HepG2 (cell line): ENCODE measurements around the gene FAM124A.

Experiments
- ETV6 ChIP-seq: sonication (generic); formaldehyde crosslinking; conservative IDR thresholded peaks from 2 replicates; pipeline ENCODE4 v1.4.0; 2020; ENCODE audit warnings: missing genetic modification reagents
- NFE2 ChIP-seq: sonication (generic); formaldehyde crosslinking; IDR thresholded peaks from 2 replicates; pipeline ENCODE4 v1.4.0; 2020; ENCODE audit warnings: missing genetic modification reagents
- SALL2 ChIP-seq: sonication (generic); formaldehyde crosslinking; IDR thresholded peaks from 2 replicates; pipeline ENCODE4 v1.8.1; 2023; ENCODE audit warnings: mild to moderate bottlenecking, missing genetic modification reagents, inconsistent platforms
- SP1 ChIP-seq, 2 experiments: fragments of 450-650 bp in 1 of 2; sonication (generic) in 1 of 2; formaldehyde crosslinking in 1 of 2; IDR thresholded peaks; 2 replicates each; pipeline versions ENCODE4 v1.4.0 to v1.6.1; 2016 to 2020; ENCODE audit warnings: missing genetic modification reagents in 1 of 2
- SRSF9 ChIP-seq: fragments of 200-400 bp; formaldehyde crosslinking; IDR thresholded peaks from 2 replicates; pipeline ENCODE4 v1.6.1; 2018; ENCODE audit warnings: borderline replicate concordance, mild to moderate bottlenecking, low read depth, low read length; ENCODE audit not compliant: insufficient read depth, poor library complexity, severe bottlenecking
- TCF7 ChIP-seq: sonication (generic); IDR thresholded peaks from 2 replicates; pipeline ENCODE4 v1.6.1; 2016; ENCODE audit warnings: antibody characterized with exemption, low read depth
- ZNF678 ChIP-seq: sonication (generic); formaldehyde crosslinking; IDR thresholded peaks from 2 replicates; pipeline ENCODE4 v1.4.0; 2020; ENCODE audit warnings: mild to moderate bottlenecking, missing genetic modification reagents
- TF ChIP-seq, protein P1 (sequence below): sonication (generic); formaldehyde crosslinking; IDR thresholded peaks from 2 replicates; pipeline ENCODE4 v1.4.0; 2020; ENCODE audit warnings: missing genetic modification reagents, borderline replicate concordance
- TF ChIP-seq, protein P2 (sequence below): IDR thresholded peaks from 2 replicates; pipeline ENCODE4 v1.6.1; 2018; ENCODE audit warnings: missing genetic modification reagents, mild to moderate bottlenecking, missing compliant biosample characterization
- TF ChIP-seq, protein P3 (sequence below): sonication (generic); formaldehyde crosslinking; IDR thresholded peaks from 2 replicates; pipeline ENCODE4 v1.5.0; 2020; ENCODE audit warnings: mild to moderate bottlenecking, missing genetic modification reagents, moderate library complexity
- TF ChIP-seq, protein P4 (sequence below): sonication (generic); formaldehyde crosslinking; IDR thresholded peaks from 2 replicates; pipeline ENCODE4 v1.4.0; 2020; ENCODE audit warnings: missing genetic modification reagents

DNA sequence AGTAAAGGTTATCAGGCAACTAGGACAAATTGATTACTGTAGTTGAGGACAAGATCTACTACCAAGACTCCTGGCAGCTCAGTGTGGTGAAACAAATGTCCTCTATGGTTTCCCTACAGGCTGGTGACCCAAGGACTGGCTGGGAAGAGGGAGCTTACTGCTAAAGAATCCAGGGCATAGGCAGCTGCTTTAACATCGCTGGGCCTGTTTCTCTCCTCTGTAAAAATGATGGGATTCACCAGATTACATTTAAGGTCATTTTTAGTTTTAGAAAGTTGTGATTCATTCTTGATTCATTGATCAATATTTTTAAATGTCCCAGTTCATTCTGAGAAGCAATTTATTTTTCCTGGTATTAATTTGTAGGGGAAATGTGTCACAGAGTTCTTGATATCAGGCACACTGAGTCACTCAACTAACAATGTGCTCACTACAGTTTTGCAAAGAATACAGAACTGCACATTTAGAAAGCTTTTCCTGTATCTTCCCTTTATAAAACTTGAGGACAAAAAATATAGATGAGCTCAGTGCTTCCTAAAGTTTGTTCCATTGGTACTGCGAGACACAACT is 19.6 kb upstream of the FAM124A start:
- no peak for TF ChIP-seq ZNF678 (CRISPR knock-in tag)
- TF ChIP-seq, protein P1, sequence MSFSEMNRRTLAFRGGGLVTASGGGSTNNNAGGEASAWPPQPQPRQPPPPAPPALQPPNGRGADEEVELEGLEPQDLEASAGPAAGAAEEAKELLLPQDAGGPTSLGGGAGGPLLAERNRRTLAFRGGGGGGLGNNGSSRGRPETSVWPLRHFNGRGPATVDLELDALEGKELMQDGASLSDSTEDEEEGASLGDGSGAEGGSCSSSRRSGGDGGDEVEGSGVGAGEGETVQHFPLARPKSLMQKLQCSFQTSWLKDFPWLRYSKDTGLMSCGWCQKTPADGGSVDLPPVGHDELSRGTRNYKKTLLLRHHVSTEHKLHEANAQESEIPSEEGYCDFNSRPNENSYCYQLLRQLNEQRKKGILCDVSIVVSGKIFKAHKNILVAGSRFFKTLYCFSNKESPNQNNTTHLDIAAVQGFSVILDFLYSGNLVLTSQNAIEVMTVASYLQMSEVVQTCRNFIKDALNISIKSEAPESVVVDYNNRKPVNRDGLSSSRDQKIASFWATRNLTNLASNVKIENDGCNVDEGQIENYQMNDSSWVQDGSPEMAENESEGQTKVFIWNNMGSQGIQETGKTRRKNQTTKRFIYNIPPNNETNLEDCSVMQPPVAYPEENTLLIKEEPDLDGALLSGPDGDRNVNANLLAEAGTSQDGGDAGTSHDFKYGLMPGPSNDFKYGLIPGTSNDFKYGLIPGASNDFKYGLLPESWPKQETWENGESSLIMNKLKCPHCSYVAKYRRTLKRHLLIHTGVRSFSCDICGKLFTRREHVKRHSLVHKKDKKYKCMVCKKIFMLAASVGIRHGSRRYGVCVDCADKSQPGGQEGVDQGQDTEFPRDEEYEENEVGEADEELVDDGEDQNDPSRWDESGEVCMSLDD = no peak
- TF ChIP-seq, protein P2, sequence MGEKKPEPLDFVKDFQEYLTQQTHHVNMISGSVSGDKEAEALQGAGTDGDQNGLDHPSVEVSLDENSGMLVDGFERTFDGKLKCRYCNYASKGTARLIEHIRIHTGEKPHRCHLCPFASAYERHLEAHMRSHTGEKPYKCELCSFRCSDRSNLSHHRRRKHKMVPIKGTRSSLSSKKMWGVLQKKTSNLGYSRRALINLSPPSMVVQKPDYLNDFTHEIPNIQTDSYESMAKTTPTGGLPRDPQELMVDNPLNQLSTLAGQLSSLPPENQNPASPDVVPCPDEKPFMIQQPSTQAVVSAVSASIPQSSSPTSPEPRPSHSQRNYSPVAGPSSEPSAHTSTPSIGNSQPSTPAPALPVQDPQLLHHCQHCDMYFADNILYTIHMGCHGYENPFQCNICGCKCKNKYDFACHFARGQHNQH (CRISPR knock-in tag) = no peak
- no peak for TF ChIP-seq NFE2
- TF ChIP-seq, protein P3, sequence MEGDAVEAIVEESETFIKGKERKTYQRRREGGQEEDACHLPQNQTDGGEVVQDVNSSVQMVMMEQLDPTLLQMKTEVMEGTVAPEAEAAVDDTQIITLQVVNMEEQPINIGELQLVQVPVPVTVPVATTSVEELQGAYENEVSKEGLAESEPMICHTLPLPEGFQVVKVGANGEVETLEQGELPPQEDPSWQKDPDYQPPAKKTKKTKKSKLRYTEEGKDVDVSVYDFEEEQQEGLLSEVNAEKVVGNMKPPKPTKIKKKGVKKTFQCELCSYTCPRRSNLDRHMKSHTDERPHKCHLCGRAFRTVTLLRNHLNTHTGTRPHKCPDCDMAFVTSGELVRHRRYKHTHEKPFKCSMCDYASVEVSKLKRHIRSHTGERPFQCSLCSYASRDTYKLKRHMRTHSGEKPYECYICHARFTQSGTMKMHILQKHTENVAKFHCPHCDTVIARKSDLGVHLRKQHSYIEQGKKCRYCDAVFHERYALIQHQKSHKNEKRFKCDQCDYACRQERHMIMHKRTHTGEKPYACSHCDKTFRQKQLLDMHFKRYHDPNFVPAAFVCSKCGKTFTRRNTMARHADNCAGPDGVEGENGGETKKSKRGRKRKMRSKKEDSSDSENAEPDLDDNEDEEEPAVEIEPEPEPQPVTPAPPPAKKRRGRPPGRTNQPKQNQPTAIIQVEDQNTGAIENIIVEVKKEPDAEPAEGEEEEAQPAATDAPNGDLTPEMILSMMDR = no peak
- no peak for TF ChIP-seq SALL2 (CRISPR knock-in tag)
- no peak for TF ChIP-seq TCF7
- no peak for TF ChIP-seq SRSF9
- no peak for TF ChIP-seq SP1 (IDR thresholded peaks at IDR 0.05)
- TF ChIP-seq SP1 (CRISPR knock-in tag; IDR thresholded peaks at IDR 0.05) = no peak
- TF ChIP-seq, protein P4, sequence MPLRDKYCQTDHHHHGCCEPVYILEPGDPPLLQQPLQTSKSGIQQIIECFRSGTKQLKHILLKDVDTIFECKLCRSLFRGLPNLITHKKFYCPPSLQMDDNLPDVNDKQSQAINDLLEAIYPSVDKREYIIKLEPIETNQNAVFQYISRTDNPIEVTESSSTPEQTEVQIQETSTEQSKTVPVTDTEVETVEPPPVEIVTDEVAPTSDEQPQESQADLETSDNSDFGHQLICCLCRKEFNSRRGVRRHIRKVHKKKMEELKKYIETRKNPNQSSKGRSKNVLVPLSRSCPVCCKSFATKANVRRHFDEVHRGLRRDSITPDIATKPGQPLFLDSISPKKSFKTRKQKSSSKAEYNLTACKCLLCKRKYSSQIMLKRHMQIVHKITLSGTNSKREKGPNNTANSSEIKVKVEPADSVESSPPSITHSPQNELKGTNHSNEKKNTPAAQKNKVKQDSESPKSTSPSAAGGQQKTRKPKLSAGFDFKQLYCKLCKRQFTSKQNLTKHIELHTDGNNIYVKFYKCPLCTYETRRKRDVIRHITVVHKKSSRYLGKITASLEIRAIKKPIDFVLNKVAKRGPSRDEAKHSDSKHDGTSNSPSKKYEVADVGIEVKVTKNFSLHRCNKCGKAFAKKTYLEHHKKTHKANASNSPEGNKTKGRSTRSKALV (CRISPR knock-in tag) = no peak
- TF ChIP-seq ETV6 (CRISPR knock-in tag) = no peak
